Measurements from ENCODE around the gene RAE1. TPM values are rescaled to one million over a fixed set of nuclear protein-coding genes. Genes with fewer than 3 reads are reported as not detected.
A peak's percentile ranks its signal among the peaks of the same experiment; 100 is the strongest.

RAE1 gene
- total RNA-seq, 1 experiment from 2014 or later = 67.2 TPM

GRCh38 chr20:57382516-57382915 is 31.5 kb downstream of the RAE1 start:
- no peak overlapping the region for H3K27ac ChIP-seq
- DNase-seq (ENCODE audit: low read depth in 1 of 2, low spot score in 2 of 2) = no peak
- H3K4me3 ChIP-seq = no peak overlapping the region
- H3K36me3 ChIP-seq = peaks cover 13% of the 10 kb centered on the region
- H3K9me3 ChIP-seq (replicated peaks) = no peaks in the 10 kb centered on the region
- no peaks in the 10 kb centered on the region for H3K4me1 ChIP-seq (replicated peaks)
- H3K27me3 ChIP-seq (replicated peaks) = no peaks in the 10 kb centered on the region

DNA sequence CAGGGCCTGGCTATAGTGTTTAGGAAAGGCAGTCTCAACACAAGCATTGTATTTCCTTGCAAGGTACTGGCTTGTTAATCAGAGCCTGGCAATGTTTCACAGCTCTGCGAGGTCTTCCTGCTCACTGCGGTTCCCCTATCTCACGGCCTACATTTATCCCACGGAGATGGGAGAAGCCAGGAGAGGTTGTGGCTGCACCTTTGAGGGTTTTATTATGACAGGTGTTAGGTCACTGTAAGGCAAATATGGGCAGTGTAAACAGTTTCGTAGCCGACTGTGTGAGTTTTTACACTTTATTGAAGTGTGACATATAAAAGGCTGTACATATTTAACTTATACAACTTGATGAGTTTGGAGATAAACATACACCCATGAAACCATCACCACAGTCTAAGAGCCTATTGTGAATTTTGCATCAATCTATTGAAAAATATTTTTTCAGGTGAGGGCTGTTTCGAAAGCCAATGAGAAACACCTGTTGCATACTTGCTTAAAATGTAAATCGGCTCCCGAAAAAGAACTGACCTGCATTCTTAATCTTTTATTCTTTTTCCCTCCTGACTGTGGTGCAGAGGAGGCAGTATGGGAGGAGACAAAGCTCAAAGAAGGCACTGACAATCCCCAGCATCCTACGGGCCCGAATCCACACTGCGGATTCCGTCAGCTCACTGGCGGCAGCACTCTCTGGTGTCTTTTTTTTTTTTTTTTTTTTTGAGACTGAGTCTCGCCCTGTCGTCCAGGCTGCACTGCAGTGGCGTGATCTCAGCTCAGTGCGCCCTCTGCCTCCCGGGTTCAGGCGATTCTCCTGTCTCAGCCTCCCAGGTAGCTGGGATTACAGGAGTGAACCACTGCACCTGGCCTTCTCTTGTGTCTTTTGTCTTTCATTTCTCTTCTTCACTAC is 32.6 kb downstream of the RAE1 start:
- no peaks in the 10 kb centered on the region for H3K4me1 ChIP-seq (replicated peaks)
- H3K9me3 ChIP-seq (replicated peaks) = no peaks in the 10 kb centered on the region
- no peaks in the 10 kb centered on the region for H3K27me3 ChIP-seq (replicated peaks)
- H3K27ac ChIP-seq = no peak overlapping the region
- H3K36me3 ChIP-seq = peaks cover 13% of the 10 kb centered on the region
- no peak overlapping the region for H3K4me3 ChIP-seq
- no peak for DNase-seq (ENCODE audit: low read depth in 1 of 2, low spot score in 2 of 2)

DNA sequence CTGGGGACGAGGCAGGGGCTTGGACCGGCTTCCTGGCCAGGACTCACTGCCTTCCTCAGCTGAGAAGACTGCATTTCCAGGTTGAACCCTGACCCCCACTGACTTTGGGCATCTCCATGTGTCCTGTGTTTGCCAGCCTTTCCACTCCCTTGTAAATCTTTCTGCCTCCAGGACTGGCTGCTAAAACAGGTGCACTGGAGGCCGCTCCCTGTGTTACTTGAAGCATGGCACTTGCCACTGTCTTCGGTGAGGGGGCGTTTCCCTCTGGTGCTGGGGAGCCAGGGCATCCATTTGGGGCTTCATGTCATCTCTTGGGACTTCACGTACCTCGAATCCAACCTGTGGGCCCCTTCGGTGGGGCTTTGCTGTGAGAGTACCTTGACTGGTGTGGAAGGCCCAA is 33.4 kb downstream of the RAE1 start:
- Histone ChIP-seq H3K36me3 (peaks cover 13% of the 10 kb centered on the region), H3K4me1 (replicated peaks) (peaks cover 3% of the 10 kb centered on the region), H3K9me3 (replicated peaks) (no peaks in the 10 kb centered on the region), H3K4me3 (no peak overlapping the region), H3K27me3 (replicated peaks) (no peaks in the 10 kb centered on the region), H3K27ac (no peak overlapping the region)
- no peak for DNase-seq (ENCODE audit: low read depth in 1 of 2, low spot score in 2 of 2)

- Histone ChIP-seq H3K9me3 (replicated peaks) (no peaks in the 10 kb centered on the region), H3K27me3 (replicated peaks) (no peaks in the 10 kb centered on the region), H3K27ac (no peak overlapping the region), H3K36me3 (peaks cover 13% of the 10 kb centered on the region; the same call in 1 of the 2 replicates), H3K4me1 (replicated peaks) (peaks cover 6% of the 10 kb centered on the region), H3K4me3 (no peak overlapping the region)
- DNase-seq (ENCODE audit: low read depth in 1 of 2, low spot score in 2 of 2) = no peak
Observed at GRCh38 chr20:57384953-57385761, 34.1 kb downstream of the RAE1 start.

DNA sequence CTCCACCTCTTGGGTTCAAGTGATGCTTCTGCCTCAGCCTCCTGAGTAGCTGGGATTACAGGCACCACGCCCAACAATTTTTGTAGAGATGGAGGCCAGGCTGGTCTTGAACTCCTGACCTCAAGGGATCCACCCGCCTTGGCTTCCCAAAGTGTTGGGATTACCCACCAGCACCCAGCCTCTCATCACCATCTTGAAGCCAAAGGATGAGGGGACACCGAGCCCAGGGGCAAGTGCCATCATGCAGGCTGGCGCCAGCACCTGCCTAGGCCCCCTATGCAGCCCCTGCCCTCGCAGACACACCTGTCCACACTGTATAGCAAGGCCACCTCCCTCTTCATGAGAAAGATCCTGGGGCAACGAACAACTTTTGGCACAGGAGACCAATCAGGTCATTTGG is 34.9 kb downstream of the RAE1 start:
- peaks cover 8% of the 10 kb centered on the region; the same call in 1 of the 2 replicates for H3K36me3 ChIP-seq
- no peak overlapping the region for H3K27ac ChIP-seq
- DNase-seq (ENCODE audit: low read depth in 1 of 2, low spot score in 2 of 2) = no peak
- peaks cover 10% of the 10 kb centered on the region for H3K4me1 ChIP-seq (replicated peaks)
- H3K4me3 ChIP-seq = no peak overlapping the region
- no peaks in the 10 kb centered on the region for H3K9me3 ChIP-seq (replicated peaks)
- H3K27me3 ChIP-seq (replicated peaks) = no peaks in the 10 kb centered on the region

- no peaks in the 10 kb centered on the region for H3K27me3 ChIP-seq (replicated peaks)
- no peaks in the 10 kb centered on the region for H3K9me3 ChIP-seq (replicated peaks)
- no peak overlapping the region for H3K4me3 ChIP-seq
- peaks cover 14% of the 10 kb centered on the region for H3K4me1 ChIP-seq (replicated peaks)
- peaks cover 8% of the 10 kb centered on the region for H3K36me3 ChIP-seq
- no peak for DNase-seq (ENCODE audit: low read depth in 1 of 2, low spot score in 2 of 2)
- H3K27ac ChIP-seq = no peak overlapping the region
Observed at GRCh38 chr20:57386762-57387161, 35.7 kb downstream of the RAE1 start.

GRCh38 chr20:57387463-57387862 is 36.4 kb downstream of the RAE1 start:
- DNase-seq (ENCODE audit: low read depth in 1 of 2, low spot score in 2 of 2) = no peak
- Histone ChIP-seq H3K4me3 (no peak overlapping the region), H3K4me1 (replicated peaks) (peaks cover 19% of the 10 kb centered on the region)

GRCh38 chr20:57387945-57388371 is 36.9 kb downstream of the RAE1 start:
- no peaks in the 10 kb centered on the region for H3K9me3 ChIP-seq (replicated peaks)
- H3K27ac ChIP-seq = no peak overlapping the region
- H3K36me3 ChIP-seq = peaks cover 4% of the 10 kb centered on the region
- H3K4me1 ChIP-seq (replicated peaks) = peaks cover 22% of the 10 kb centered on the region
- no peaks in the 10 kb centered on the region for H3K27me3 ChIP-seq (replicated peaks)
- no peak overlapping the region for H3K4me3 ChIP-seq
- no peak for DNase-seq (ENCODE audit: low read depth in 1 of 2, low spot score in 2 of 2)

More at GRCh38 chr20:57387463-57387862, 36.4 kb downstream of the RAE1 start:
- no peaks in the 10 kb centered on the region for H3K9me3 ChIP-seq (replicated peaks)
- H3K36me3 ChIP-seq = peaks cover 3% of the 10 kb centered on the region
- H3K27me3 ChIP-seq (replicated peaks) = no peaks in the 10 kb centered on the region
- H3K27ac ChIP-seq = no peak overlapping the region

DNA sequence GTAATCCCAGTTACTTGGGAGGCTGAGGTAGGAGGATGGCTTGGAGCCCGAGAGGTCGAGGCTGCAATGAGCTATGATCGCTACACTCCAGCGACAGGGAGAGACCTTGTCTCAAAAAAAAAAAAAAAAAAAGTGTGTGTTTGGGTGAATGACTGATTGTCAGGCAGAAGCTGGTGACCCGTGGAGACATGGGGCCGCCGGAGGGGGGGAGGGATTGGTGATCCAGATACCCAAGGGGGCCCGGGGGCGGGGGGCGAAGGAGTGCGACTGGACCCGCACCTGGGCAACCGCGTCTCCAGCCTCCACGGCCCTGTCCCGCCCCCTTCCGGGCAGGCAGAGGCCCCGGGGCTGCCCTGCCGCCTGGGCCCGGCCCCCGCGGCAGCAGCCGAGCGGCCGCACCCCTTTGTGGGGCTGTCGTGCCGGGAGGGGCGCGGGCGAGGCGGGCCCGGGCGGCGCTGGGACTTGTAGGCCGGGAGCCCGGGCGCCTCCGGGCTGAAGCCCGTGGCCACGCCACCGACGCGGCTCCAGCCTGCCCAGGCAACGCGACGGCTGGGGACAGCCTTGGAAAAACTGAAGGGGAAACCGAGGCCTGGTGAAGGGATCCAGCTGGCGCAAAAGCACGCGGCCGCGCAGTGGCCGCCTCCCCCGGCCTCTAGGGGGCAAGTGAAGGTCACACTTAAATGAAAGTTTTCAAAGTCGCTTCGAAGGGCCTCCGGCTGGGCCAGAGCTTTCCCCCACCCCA is 38.1 kb downstream of the RAE1 start:
- peak in 1 of 2 experiments; percentile 33 for DNase-seq (ENCODE audit: low read depth in 1 of 2, low spot score in 2 of 2)
- Histone ChIP-seq H3K4me3 (0 out of 2 replicates have a peak overlapping the region, but pooled peaks have one; percentile 12), H3K36me3 (peaks cover 14% of the 10 kb centered on the region), H3K27ac (no peak overlapping the region), H3K9me3 (replicated peaks) (no peaks in the 10 kb centered on the region), H3K27me3 (replicated peaks) (no peaks in the 10 kb centered on the region), H3K4me1 (replicated peaks) (peaks cover 22% of the 10 kb centered on the region)

DNA sequence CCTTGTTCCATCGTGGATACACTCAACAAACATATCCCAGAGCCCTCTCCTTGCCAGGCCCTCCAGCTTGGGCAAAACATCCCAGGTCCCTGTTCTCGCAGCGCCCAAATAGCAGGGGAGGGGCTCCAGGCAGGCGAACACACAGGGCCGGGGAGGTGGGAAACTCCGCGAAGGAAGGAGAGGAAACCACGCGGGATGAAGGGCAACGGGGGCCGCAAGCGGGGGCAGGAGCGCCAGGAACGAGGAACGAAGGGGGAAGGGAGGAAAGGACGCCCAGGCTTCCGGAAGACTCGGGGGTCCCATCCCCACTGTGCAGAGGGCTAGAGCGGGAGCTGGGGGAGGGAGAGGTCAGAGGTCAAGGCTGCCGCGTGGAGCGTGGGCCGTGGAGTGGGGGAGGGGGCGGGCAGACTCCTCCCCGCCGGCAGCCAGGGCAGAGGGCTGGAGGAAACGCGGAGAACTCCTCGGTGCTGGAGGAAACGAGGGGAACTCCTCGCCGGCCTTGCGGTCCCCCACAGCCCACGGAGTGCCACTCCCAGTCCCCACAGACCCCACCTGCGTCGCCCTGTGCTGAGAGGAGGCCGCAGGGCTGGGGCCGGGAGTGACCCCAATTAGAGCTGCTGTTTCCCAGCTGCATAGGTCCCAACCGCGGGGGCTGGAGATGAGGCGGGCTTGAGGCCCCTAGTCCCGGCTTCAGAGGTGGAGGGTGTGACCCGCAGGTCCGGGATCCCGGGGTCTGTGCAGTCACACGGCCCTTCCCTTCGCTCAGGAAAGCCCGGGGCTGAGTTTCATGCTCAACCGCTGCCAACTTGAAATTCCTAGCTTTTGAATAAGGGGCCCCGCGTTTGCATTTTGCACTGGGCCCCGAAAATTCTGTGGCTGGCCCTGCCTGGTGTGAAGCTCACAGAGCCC is 38.9 kb downstream of the RAE1 start:
- H3K36me3 ChIP-seq = peaks cover 21% of the 10 kb centered on the region
- DNase-seq (ENCODE audit: low read depth in 1 of 2, low spot score in 2 of 2) = no peak
- H3K27ac ChIP-seq = no peak overlapping the region
- no peaks in the 10 kb centered on the region for H3K9me3 ChIP-seq (replicated peaks)
- 0 out of 2 replicates have a peak overlapping the region, but pooled peaks have one; percentile 12 for H3K4me3 ChIP-seq
- H3K4me1 ChIP-seq (replicated peaks) = peaks cover 22% of the 10 kb centered on the region
- no peaks in the 10 kb centered on the region for H3K27me3 ChIP-seq (replicated peaks)

- Histone ChIP-seq H3K4me3 (peak within 1 kb of the TSS; percentile 72), H3K27ac (no peak within 1 kb of the TSS; the same call in 1 of the 2 replicates), H3K4me1 (replicated peaks) (peaks cover 29% of the 10 kb centered on the region), H3K36me3 (peaks cover 24% of the 10 kb centered on the region), H3K27me3 (replicated peaks) (no peaks in the 10 kb centered on the region), H3K9me3 (replicated peaks) (no peaks in the 10 kb centered on the region)
- DNase-seq (ENCODE audit: low read depth in 1 of 2, low spot score in 2 of 2) = peak in 1 of 2 experiments; percentile 61
Observed at GRCh38 chr20:57390604-57391438, 39.8 kb downstream of the RAE1 start, which contains the start of gene RBM38. Gene RBM38, plus strand, starts transcription at chr20:57391396. Its CDS starts 186 bp downstream, at chr20:57391582.
